Measurements from ENCODE around the gene FRMD6. TPM values are rescaled to one million over a fixed set of nuclear protein-coding genes. Genes with fewer than 3 reads are reported as not detected.

The FRMD6 gene
- total RNA-seq, 1 donor from 2014 or later = 129 TPM

- DNase-seq (ENCODE audit: low spot score) = no peak
Measured at GRCh38 chr14:51663783-51664326, 12.1 kb downstream of the FRMD6 start.

- DNase-seq (ENCODE audit: low spot score) = no peak
Measured at GRCh38 chr14:51666070-51666469, 14.4 kb downstream of the FRMD6 start.

GRCh38 chr14:51666826-51667225 lies 15.1 kb downstream of the FRMD6 start:
- no peak for DNase-seq (ENCODE audit: low spot score)

- no peak for DNase-seq (ENCODE audit: low spot score)
Measured at GRCh38 chr14:51668870-51669269, 17.2 kb downstream of the FRMD6 start.

- DNase-seq (ENCODE audit: low spot score) = no peak
Measured at GRCh38 chr14:51674294-51675002, 22.7 kb downstream of the FRMD6 start.

- DNase-seq (ENCODE audit: low spot score) = no peak
Measured at GRCh38 chr14:51676549-51676948, 24.8 kb downstream of the FRMD6 start.

- peak; percentile 69 for DNase-seq (ENCODE audit: low spot score)
Measured at GRCh38 chr14:51677266-51677665, 25.6 kb downstream of the FRMD6 start.

- no peak for DNase-seq (ENCODE audit: low spot score)
Measured at GRCh38 chr14:51677738-51678137, 26.0 kb downstream of the FRMD6 start.

GRCh38 chr14:51680031-51680430 lies 28.3 kb downstream of the FRMD6 start:
- no peak for DNase-seq (ENCODE audit: low spot score)

- DNase-seq (ENCODE audit: low spot score) = no peak
Measured at GRCh38 chr14:51681411-51681810, 29.7 kb downstream of the FRMD6 start.

- peak; percentile 18 for DNase-seq (ENCODE audit: low spot score)
Measured at GRCh38 chr14:51682411-51682810, 30.7 kb downstream of the FRMD6 start.

GRCh38 chr14:51684760-51685159 lies 33.0 kb downstream of the FRMD6 start:
- no peak for DNase-seq (ENCODE audit: low spot score)

- DNase-seq (ENCODE audit: low spot score) = no peak
Measured at GRCh38 chr14:51691176-51691575, 39.5 kb downstream of the FRMD6 start.

- no peak for DNase-seq (ENCODE audit: low spot score)
Measured at GRCh38 chr14:51692646-51693045, 40.9 kb downstream of the FRMD6 start.

- no peak for DNase-seq (ENCODE audit: low spot score)
Measured at GRCh38 chr14:51697848-51698247, 46.1 kb downstream of the FRMD6 start.

GRCh38 chr14:51701951-51702350 lies 50.2 kb downstream of the FRMD6 start:
- no peak for DNase-seq (ENCODE audit: low spot score)

GRCh38 chr14:51703787-51704186 lies 52.1 kb downstream of the FRMD6 start:
- no peak for DNase-seq (ENCODE audit: low spot score)

GRCh38 chr14:51704545-51704944 lies 52.8 kb downstream of the FRMD6 start:
- no peak for DNase-seq (ENCODE audit: low spot score)

GRCh38 chr14:51707327-51707726 lies 55.6 kb downstream of the FRMD6 start:
- DNase-seq (ENCODE audit: low spot score) = no peak

GRCh38 chr14:51711505-51711904 lies 59.8 kb downstream of the FRMD6 start:
- DNase-seq (ENCODE audit: low spot score) = no peak

- no peak for DNase-seq (ENCODE audit: low spot score)
Measured at GRCh38 chr14:51715250-51715649, 63.5 kb downstream of the FRMD6 start.

- DNase-seq (ENCODE audit: low spot score) = no peak
Measured at GRCh38 chr14:51715742-51716141, 64.0 kb downstream of the FRMD6 start.

GRCh38 chr14:51716610-51717009 lies 64.9 kb downstream of the FRMD6 start:
- DNase-seq (ENCODE audit: low spot score) = no peak

GRCh38 chr14:51717766-51718165 lies 66.1 kb downstream of the FRMD6 start:
- no peak for DNase-seq (ENCODE audit: low spot score)
